ENCODE measurements around the gene CMYA5.

CMYA5 gene

GRCh38 chr5:79743846-79744605 is 54.4 kb downstream of the CMYA5 start:
- TF ChIP-seq, protein P1, sequence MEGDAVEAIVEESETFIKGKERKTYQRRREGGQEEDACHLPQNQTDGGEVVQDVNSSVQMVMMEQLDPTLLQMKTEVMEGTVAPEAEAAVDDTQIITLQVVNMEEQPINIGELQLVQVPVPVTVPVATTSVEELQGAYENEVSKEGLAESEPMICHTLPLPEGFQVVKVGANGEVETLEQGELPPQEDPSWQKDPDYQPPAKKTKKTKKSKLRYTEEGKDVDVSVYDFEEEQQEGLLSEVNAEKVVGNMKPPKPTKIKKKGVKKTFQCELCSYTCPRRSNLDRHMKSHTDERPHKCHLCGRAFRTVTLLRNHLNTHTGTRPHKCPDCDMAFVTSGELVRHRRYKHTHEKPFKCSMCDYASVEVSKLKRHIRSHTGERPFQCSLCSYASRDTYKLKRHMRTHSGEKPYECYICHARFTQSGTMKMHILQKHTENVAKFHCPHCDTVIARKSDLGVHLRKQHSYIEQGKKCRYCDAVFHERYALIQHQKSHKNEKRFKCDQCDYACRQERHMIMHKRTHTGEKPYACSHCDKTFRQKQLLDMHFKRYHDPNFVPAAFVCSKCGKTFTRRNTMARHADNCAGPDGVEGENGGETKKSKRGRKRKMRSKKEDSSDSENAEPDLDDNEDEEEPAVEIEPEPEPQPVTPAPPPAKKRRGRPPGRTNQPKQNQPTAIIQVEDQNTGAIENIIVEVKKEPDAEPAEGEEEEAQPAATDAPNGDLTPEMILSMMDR (IDR thresholded peaks at IDR 0.05; ENCODE audit: control extremely low read depth, extremely low read depth, low read depth, missing control alignments): no peak
- ChIA-PET POLR2A (no interaction called here), CTCF (no interaction called here)
- DNase-seq (ENCODE audit: extremely low spot score): no peak

DNA sequence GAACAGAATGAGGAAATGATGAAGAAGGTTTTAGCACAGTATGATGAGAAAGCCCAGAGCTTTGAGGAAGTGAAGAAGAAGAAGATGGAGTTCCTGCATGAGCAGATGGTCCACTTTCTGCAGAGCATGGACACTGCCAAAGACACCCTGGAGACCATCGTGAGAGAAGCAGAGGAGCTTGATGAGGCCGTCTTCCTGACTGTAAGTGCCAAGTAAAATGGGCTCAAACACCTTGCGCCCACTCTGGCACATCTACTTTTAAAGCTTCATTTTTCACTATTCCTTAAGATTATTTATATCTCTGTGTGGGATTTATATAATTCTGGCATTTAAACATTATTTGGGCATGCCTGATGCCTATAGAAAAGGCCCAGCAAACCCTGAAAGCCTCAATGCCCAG is 55.6 kb downstream of the CMYA5 start:
- ChIA-PET CTCF (interaction anchor here (1.0 kb wide), 1 partner anchor 42 kb away, joined by 3 read pairs; no protein-coding TSS in a partner anchor), POLR2A (no interaction called here)
- DNase-seq (ENCODE audit: extremely low spot score): no peak
- TF ChIP-seq, protein P1 (IDR thresholded peaks at IDR 0.05; ENCODE audit: control extremely low read depth, extremely low read depth, low read depth, missing control alignments): no peak

GRCh38 chr5:79746642-79747569 is 57.3 kb downstream of the CMYA5 start:
- ChIA-PET CTCF (interaction anchor here (1.4 kb wide), 1 partner anchor 34 kb away, joined by 3 read pairs; no protein-coding TSS in a partner anchor), POLR2A (interaction anchor here (0.7 kb wide), 1 partner anchor 666 kb away, joined by 3 read pairs; no protein-coding TSS in a partner anchor)
- no peak for DNase-seq (ENCODE audit: extremely low spot score)
- TF ChIP-seq, protein P1 (IDR thresholded peaks at IDR 0.05; ENCODE audit: control extremely low read depth, extremely low read depth, low read depth, missing control alignments): no peak

DNA sequence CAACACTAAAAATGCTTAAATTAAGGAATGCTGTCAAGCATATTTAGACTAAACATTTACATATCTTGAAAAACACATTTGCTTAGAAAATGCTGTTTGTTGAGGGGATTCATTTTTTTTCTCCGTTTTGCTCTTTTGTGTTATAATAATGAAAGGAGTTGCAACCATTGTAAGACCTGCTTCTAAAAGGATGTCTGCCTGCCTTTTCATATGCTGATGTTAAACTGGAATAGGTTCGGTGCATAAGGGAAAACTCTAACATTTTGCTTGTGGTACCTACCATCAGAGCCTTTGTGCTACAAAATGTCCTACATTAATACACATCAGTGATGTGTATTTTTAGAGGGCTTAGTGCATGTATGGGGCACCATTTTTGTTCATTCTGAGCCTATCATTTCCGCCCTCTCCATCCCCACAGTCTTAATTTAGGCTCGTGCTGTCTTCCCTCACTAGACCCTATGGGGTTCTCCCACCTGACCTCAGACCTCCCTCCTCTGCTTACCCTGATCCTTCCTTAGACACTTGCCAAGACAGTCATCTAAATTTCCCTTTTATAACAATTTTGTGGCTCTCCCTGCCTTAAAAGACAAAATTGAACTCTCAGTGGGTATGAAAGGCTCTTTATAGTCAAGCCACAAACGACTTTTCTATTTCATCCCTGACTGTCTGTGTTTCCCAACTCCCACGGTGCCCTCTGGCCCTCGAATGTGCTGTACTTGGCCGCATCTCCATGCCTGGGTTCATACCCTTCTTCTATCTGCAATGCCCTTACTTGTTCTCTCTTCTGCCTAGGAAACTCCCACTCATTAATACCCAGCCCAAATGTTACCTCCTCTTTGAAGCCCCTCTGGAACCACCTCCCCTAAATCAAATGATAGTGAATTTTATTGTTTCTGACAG is 61.2 kb downstream of the CMYA5 start:
- TF ChIP-seq, protein P1 (IDR thresholded peaks at IDR 0.05; ENCODE audit: control extremely low read depth, extremely low read depth, low read depth, missing control alignments): no peak
- ChIA-PET POLR2A (no interaction called here), CTCF (no interaction called here)
- no peak for DNase-seq (ENCODE audit: extremely low spot score)

DNA sequence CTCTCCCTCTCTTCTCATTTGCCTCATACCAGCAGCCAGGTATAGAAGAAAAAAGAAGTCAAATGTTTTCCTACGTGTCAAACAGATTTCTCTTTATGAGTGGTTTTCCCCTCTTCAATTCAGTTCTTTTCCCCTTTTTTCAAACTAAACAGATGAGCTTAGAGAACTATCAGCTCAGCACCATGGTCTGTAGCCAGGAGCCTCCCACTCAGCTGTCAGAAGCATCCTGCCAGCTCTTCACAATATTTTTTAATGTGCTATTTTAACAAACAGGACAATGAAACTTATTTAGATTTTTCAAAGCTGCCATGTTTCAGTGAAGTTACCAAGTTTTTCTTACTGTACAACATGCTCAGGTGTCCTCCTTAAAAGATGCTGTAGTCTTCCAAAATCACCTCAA is 63.5 kb downstream of the CMYA5 start:
- TF ChIP-seq, protein P1 (IDR thresholded peaks at IDR 0.05; ENCODE audit: control extremely low read depth, extremely low read depth, low read depth, missing control alignments): no peak
- ChIA-PET CTCF (interaction anchor here (1.3 to 1.9 kb wide), 4 partner anchors 10 to 35 kb away, joined by 3 to 6 read pairs (median 4); no protein-coding TSS in a partner anchor), POLR2A (interaction anchor here (0.6 kb wide), 1 partner anchor 83 kb away, joined by 3 read pairs; no protein-coding TSS in a partner anchor)
- DNase-seq (ENCODE audit: extremely low spot score): no peak

All from GM10248 (cell line).